Middle frontal gyrus (tissue), 1 donor: Measurements from ENCODE around the gene ZNF516.

Experiments used
- DNase-seq: peaks from one replicate; pipeline ENCODE4 v3.0.0-alpha.2; 2015; ENCODE audit warnings: low spot score; ENCODE audit errors: extremely low spot score

ZNF516 gene

GRCh38 chr18:76443519-76444445, 51.3 kb downstream of the ZNF516 start:
- DNase-seq: no peak

DNA sequence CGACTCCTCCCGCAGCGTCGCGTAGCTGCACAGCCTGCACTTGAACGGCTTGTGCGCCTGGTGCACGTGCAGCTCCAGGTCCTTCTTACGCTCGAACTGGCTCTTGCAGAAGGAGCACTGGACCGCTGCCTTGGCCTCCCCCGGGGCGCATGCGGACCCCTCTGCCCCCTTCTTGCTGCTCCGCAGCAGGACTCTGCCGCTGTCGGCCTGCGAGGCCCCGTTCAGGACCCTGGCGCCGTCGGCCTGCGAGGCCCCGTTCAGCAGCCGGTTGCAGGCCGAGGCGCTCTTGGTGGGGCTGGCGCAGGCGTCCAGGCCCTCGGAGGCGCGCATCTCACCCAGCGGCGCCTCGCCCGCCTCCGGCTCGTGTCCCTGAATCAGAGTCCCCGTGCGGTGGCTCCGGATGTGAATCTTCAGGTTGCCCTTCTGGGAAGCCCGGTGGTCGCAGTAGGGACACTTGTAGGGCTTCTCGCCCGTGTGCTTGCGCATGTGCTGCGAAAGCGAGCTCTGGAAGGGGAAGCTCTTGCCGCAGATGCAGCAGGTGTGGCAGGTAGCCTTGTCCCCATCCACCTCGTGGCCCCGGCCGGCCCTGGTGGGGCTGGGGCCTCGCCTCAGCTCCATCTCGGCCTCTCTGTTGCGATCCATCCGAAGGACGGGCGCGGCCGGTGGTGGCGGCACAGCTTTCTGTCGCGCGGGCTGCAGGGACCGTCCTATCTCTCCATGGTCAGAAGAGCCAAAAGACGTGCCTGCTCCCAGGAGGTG, 52.5 kb downstream of the ZNF516 start:
- DNase-seq: no peak

DNA sequence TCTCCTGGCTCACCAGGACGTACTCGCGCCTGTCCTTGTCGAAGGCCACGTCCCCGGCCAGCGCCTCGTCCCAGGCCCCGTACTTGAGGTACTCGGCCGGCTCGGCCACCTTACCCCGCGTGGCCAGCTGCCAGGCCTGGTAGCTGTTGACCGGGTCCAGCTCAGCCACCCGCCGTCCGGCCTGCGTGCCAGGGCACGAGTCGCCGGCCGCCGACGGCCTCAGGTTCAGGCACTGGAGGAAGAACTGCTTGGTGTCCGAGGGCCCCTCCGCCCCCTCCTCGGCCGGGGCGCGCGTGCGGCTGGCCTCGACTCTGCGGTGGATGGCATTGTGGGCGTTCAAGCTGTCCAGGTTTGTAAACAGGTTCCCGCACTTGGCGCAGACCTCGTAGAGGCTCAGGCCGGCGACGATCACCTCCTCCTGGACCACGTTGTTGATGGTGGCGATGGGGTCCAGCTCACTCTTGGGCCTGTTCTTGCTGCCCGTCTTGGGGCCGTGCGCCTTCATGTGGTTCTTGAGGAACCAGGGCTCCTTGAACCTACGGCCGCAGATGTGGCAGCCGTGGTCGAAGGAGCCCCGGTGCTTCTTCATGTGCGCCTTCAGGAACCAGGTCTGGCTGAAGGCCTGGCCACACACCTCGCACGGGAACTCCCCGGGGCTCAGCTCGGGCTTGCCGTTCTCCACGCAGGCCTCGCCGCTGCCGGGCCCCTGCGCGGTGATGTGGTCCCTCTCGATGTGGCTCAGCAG, 53.2 kb downstream of the ZNF516 start:
- DNase-seq: no peak

DNA sequence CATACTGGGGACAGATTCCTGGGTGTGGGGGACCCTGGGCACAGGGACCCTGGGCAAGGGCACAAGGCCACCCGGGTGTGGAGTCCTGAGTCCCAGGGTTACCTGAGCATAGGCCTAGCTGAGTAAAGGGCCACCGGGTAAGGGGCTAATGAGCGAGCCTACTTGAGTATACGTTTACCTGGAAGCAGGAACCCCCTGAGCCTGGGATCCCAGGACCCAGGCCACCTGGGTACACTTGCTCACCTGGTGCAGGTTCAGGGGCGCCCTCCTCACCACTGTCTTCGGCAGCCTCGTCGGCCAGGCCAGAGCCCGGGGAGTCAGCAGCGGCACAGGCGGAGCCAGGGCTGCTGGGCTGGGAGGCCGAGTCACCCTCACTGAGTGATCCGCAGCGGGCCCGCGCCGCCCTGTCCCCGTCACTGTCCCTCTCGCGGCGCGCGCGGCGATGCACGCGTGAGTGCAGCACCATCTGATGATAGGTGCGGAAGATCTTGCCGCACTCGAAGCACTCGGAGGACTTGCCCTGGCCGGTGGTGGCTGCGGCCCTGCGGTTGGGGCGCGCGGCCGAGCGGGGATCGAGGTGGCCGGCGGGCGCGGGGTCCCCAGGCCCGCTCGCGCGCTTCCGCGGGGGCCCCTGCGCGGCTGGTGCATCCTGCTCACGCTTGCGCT, 53.9 kb downstream of the ZNF516 start:
- DNase-seq: no peak

GRCh38 chr18:76437910-76438309, 57.1 kb downstream of the ZNF516 start:
- no peak for DNase-seq

- no peak for DNase-seq
Observed at GRCh38 chr18:76437011-76437410, 58.0 kb downstream of the ZNF516 start.

GRCh38 chr18:76436342-76436741, 58.7 kb downstream of the ZNF516 start:
- no peak for DNase-seq

GRCh38 chr18:76435316-76435989, 59.6 kb downstream of the ZNF516 start:
- no peak for DNase-seq

DNA sequence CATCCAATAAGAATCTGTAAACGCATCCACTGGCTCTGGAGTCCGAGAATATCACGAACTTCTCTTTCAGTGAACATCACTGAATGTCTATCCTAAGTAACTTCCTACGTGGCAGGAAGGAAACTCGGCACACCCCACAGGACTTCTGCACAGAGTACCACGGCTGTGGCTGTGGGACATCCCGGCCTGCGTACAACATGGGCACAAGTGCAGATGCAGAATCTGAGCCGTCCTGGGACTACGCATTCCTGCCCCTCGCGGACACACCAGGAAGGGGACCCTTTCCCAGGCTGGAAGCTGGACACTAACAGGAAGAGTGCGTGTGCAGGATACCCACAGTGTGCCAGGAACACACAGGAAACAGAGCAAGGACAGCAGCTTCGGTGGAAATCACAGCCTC, 60.6 kb downstream of the ZNF516 start:
- no peak for DNase-seq

DNA sequence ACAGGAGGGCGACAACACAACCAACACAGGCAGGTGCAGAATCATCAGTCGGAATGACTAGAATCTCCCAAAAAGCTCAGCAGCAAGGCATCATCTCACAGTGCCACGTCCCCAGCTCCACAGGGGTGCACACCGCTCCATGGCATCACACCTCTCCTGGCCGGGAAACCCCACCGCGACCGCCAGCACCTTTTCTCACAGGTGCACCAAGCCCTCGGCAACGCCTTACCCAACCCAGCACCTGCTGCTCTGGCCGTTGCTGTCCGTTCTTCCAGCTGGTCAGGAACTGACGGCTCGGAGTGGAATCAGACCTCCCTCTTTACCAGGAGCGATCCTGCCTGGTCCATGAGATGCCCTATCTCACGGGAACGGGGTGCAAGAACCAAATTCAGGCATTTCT, 61.3 kb downstream of the ZNF516 start:
- DNase-seq: no peak

DNA sequence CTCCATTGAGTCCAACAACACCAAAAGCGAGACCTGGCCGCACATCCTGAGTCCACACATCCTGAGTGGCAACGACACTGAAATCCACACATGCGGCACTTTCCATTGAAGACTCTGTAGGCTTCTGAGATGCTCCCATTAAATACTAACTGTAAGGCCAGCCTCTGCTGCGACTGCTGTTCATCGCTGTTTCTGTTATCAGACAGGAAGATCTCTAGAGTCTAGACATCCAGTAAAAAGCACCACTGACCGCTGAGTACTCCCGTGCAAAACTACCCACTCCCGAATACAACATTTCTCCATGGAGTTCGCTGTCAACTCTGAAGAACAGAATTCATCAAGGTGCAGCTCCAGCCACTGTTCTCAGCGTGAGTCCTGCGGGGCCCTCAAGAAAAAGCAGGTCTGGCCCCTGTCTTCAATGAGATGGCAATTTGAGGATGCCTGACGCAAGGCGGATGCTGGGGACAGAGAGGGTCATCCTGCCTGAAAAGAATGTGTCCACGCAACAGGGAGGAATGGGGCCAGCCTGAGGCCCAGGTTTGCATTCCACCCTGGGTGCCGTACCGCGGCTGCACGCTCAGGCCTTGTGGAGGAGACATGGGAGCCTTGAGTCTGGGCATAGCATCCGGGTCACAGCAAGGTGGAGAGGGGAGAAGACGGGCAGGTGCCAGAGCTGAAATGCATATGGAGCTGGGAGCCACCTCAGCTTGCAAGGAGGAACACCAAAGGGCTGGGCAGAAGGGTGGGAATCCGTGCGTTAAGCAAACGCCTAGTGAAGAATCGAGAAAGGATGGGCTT, 61.9 kb downstream of the ZNF516 start:
- no peak for DNase-seq

- no peak for DNase-seq
Observed at GRCh38 chr18:76432274-76432755, 62.7 kb downstream of the ZNF516 start.

- DNase-seq: no peak
Observed at GRCh38 chr18:76431437-76432273, 63.4 kb downstream of the ZNF516 start.

- no peak for DNase-seq
Observed at GRCh38 chr18:76430636-76431035, 64.4 kb downstream of the ZNF516 start.

DNA sequence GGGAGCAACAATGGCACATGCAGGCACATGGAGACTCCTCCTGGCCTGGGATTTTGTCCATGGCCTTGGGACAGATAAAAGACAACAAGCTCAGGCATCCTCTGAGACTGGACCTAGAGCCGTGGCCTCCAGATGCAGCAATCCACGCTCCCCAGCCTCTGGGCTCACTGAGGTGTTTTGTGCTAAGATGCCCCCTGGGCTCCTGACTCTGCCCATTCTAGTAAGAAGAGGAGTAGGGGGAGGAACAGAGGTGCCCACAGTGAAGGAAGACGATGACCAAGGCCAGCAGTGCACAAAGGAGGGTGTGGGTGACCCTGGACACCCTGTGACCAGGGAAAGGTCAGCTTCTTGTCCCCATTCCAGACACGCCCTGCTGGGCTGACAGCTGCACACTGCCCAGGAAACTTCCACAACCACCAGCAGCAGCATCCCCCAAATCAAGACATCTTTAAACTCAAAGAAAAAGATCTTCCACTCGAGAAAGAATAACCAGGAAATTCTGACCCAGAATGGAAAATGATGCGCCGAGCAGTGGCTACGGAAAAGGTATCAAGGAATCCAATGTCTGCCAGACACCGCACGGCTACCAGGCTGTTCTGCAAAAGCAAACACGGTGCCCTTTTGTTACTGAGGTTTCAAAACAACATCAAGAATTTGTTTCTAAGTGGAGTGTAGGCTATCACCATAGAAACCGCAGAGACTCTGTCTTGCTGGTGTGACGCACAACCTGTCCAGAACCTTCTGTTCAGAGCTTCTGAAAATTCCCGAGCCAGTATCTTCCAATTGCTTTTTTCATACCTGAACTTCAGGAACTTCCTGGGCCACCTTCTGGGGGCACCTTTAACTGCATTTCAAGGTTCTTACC, 65.5 kb downstream of the ZNF516 start:
- no peak for DNase-seq

GRCh38 chr18:76428396-76429261, 66.4 kb downstream of the ZNF516 start:
- DNase-seq: no peak

DNA sequence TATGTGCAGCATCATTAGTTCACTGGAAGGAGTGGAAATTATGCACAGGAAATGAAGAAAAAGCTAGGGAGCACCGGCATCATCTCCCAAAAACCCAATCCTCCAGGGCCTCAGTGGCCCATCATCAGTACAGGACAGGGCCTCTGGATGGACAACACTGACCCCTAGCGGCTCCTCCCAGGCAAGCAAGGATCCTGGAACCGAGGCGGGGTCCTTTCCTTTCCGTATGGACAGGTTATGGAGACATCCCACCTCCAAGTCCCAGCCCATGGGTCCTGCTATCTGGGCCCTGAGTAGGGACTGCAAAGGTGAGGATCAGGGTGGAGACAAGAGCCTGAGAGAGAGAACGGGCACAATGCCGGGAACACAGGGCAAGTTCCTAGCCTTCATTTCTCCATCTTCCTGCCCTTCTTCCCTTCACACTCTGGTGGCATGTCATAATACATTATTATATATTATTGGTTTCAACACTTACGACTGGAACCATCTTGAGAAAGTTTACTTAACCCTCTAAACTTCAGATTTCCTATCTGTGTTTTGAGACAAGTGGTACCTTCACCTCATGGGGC, 68.2 kb downstream of the ZNF516 start:
- DNase-seq: no peak
